HCT116 (cell line): Measurements from ENCODE around the gene GABARAPL1. TPM values are rescaled to one million over a fixed set of nuclear protein-coding genes. Genes with fewer than 3 reads are reported as not detected.

Experiments
- ATAC-seq: fragments of 200-7000 bp; cut with Tn5 transposase; 2 replicates; pipeline ENCODE4 v1.9.1; 2020; ENCODE audit warnings: mild to moderate bottlenecking, moderate library complexity
- BruUV-seq: library from RNA; stranded (reverse); fragments of 400-500 nt; replicated peaks from 2 replicates; lab custom pipeline; 2021; lab: Mats Ljungman, UMichigan
- CTCF ChIA-PET: fragments of 300-600 bp; sonication (Branson Sonifier 250); formaldehyde crosslinking; loops from one replicate; lab custom pipeline; 2021; ENCODE audit warnings: antibody characterized with exemption; lab: Charles Lee
- POLR2A ChIA-PET: fragments of 300-600, 350-600 bp; sonication (Branson Sonifier 250); formaldehyde crosslinking; loops from one replicate; lab custom pipeline; 2021; ENCODE audit warnings: antibody characterized with exemption; lab: Charles Lee
- RAD21 ChIA-PET, 2 experiments: fragments of 300-600 bp; sonication (Branson Sonifier 250); formaldehyde crosslinking; loops; one replicate each; lab custom pipeline; 2023; ENCODE audit warnings: low total read pairs in 2 of 2; ENCODE audit not compliant: uncharacterized antibody in 2 of 2, unreplicated experiment in 2 of 2, low non-redundant PET in 1 of 2; lab: Charles Lee
- DNase-seq: peaks from one replicate; pipeline ENCODE4 v3.0.0-alpha.2; 2010; ENCODE audit warnings: low read depth, low spot score
- H2AFZ ChIP-seq: fragments of 200-600 bp; shearing (Covaris generic), sonication (generic); 2 replicates; pipeline ENCODE4 v1.6.1; 2017; ENCODE audit warnings: low read depth, mixed run types, mixed read lengths, antibody characterized with exemption, low read length; ENCODE audit not compliant: poor library complexity, severe bottlenecking
- H3K27ac ChIP-seq: 2 replicates; pipeline ENCODE4 v1.5.1; 2012; ENCODE audit warnings: low read depth, low read length
- H3K27me3 ChIP-seq: fragments of 200-600 bp; sonication (generic); 2 replicates; pipeline ENCODE4 v1.6.1; 2016; ENCODE audit warnings: mixed run types, low read length, mixed read lengths; ENCODE audit not compliant: insufficient read depth
- H3K36me3 ChIP-seq, 2 experiments: fragments of 200-500 bp in 1 of 2; fragments of 200-600 bp in 1 of 2; sonication (Bioruptor generic) in 1 of 2; sonication (generic) in 1 of 2; 2 replicates each; pipeline versions ENCODE4 v1.5.1 to v1.6.1; 2014 to 2016; ENCODE audit warnings: low read length in 2 of 2, inconsistent platforms in 1 of 2, mixed read lengths in 1 of 2, mixed run types in 1 of 2; ENCODE audit not compliant: insufficient read depth in 2 of 2, control insufficient read depth in 1 of 2
- H3K4me1 ChIP-seq, 2 experiments: fragments of 200-600 bp in 1 of 2; sonication (generic) in 1 of 2; 2 replicates each; pipeline versions ENCODE4 v1.5.1 to v1.6.1; 2012 to 2017; ENCODE audit warnings: low read length in 2 of 2, inconsistent platforms in 1 of 2, mild to moderate bottlenecking in 1 of 2, mixed read lengths in 1 of 2, mixed run types in 1 of 2, moderate library complexity in 1 of 2; ENCODE audit not compliant: insufficient read depth in 2 of 2, control insufficient read depth in 1 of 2
- H3K4me2 ChIP-seq: fragments of 200-600 bp; sonication (generic); 2 replicates; pipeline ENCODE4 v1.6.1; 2017; ENCODE audit warnings: mixed run types, low read length, mixed read lengths
- H3K4me3 ChIP-seq, 2 experiments: fragments of 200-600 bp in 1 of 2; sonication (generic) in 1 of 2; replicated peaks in 1 of 2; 2 replicates each; pipeline ENCODE4 v1.5.1; 2011 to 2016; ENCODE audit warnings: low read length in 2 of 2, control low read depth in 1 of 2, low read depth in 1 of 2, mild to moderate bottlenecking in 1 of 2, mixed read lengths in 1 of 2, mixed run types in 1 of 2
- H3K79me2 ChIP-seq: fragments of 200-600 bp; sonication (generic); 2 replicates; pipeline ENCODE4 v1.6.1; 2017; ENCODE audit warnings: mild to moderate bottlenecking, mixed run types, low read length, moderate library complexity, mixed read lengths; ENCODE audit not compliant: insufficient read depth
- H3K9ac ChIP-seq: fragments of 200-600 bp; sonication (generic); 2 replicates; pipeline ENCODE4 v1.6.1; 2016; ENCODE audit warnings: low read length, mixed read lengths
- H3K9me2 ChIP-seq: fragments of 200-600 bp; sonication (generic), shearing (Covaris generic); 2 replicates; pipeline ENCODE4 v1.6.1; 2017; ENCODE audit warnings: mixed run types, mild to moderate bottlenecking, moderate library complexity; ENCODE audit not compliant: insufficient read depth
- H3K9me3 ChIP-seq, 2 experiments: fragments of 200-500 bp in 1 of 2; fragments of 200-600 bp in 1 of 2; sonication (Bioruptor generic) in 1 of 2; sonication (generic) in 1 of 2; 2 replicates each; pipeline ENCODE4 v1.6.1; 2014 to 2017; ENCODE audit warnings: low read length in 2 of 2, mixed read lengths in 2 of 2, inconsistent platforms in 1 of 2, low read depth in 1 of 2, mild to moderate bottlenecking in 1 of 2, mixed run types in 1 of 2, moderate library complexity in 1 of 2; ENCODE audit not compliant: control insufficient read depth in 1 of 2, insufficient read depth in 1 of 2
- H4K20me1 ChIP-seq: fragments of 200-600 bp; sonication (generic), shearing (Covaris generic); 2 replicates; pipeline ENCODE4 v1.6.1; 2017; ENCODE audit warnings: mixed run types, mild to moderate bottlenecking, moderate library complexity; ENCODE audit not compliant: insufficient read depth
- CBX3 ChIP-seq: IDR thresholded peaks from 2 replicates; pipeline ENCODE4 v1.6.1; 2012; ENCODE audit warnings: low read depth
- CEBPB ChIP-seq: IDR thresholded peaks from 2 replicates; pipeline ENCODE4 v1.6.1; 2012; ENCODE audit warnings: low read depth
- EGR1 ChIP-seq: IDR thresholded peaks from 2 replicates; pipeline ENCODE4 v1.6.1; 2012; ENCODE audit warnings: low read depth
- ELF1 ChIP-seq: IDR thresholded peaks from 2 replicates; pipeline ENCODE4 v1.6.1; 2012; ENCODE audit warnings: low read depth, borderline replicate concordance
- EZH2 ChIP-seq: fragments of 200-600 bp; sonication (generic); IDR thresholded peaks from 2 replicates; pipeline ENCODE4 v1.6.1; 2017; ENCODE audit warnings: antibody characterized with exemption, mixed run types
- EZH2phosphoT487 ChIP-seq: fragments of 200-600 bp; IDR thresholded peaks from 2 replicates; pipeline ENCODE4 v1.6.1; 2018; ENCODE audit warnings: antibody characterized with exemption, borderline replicate concordance
- JUND ChIP-seq: IDR thresholded peaks from 2 replicates; pipeline ENCODE4 v1.6.1; 2012
- POLR2A ChIP-seq: IDR thresholded peaks from 2 replicates; pipeline ENCODE4 v1.7.0; 2011; ENCODE audit warnings: borderline replicate concordance; ENCODE audit not compliant: insufficient read depth, insufficient read length; ENCODE audit errors: extremely low read depth
- POLR2AphosphoS5 ChIP-seq: IDR thresholded peaks from 2 replicates; pipeline ENCODE4 v1.6.1; 2011; ENCODE audit warnings: mild to moderate bottlenecking, low read depth, low read length, moderate library complexity
- SIN3A ChIP-seq: IDR thresholded peaks from 2 replicates; pipeline ENCODE4 v1.6.1; 2012; ENCODE audit warnings: low read depth
- SRF ChIP-seq: IDR thresholded peaks from 2 replicates; pipeline ENCODE4 v1.6.1; 2012; ENCODE audit warnings: low read depth
- TCF7L2 ChIP-seq: IDR thresholded peaks from 2 replicates; pipeline ENCODE4 v1.7.0; 2011; ENCODE audit warnings: borderline replicate concordance, inconsistent platforms; ENCODE audit not compliant: insufficient read depth, insufficient read length; ENCODE audit errors: extremely low read depth
- YY1 ChIP-seq: IDR thresholded peaks from 2 replicates; pipeline ENCODE4 v1.6.1; 2011; ENCODE audit warnings: low read length, low read depth, moderate library complexity, mild to moderate bottlenecking; ENCODE audit not compliant: insufficient replicate concordance; ENCODE audit errors: extremely low read depth
- ZFX ChIP-seq: fragments of 450-650 bp; IDR thresholded peaks from 2 replicates; pipeline ENCODE4 v1.6.1; 2017
- ZNF274 ChIP-seq: fragments of 200-500 bp; sonication (Bioruptor generic); IDR thresholded peaks from 2 replicates; pipeline ENCODE4 v1.6.1; 2014; ENCODE audit warnings: mild to moderate bottlenecking, low read depth, low read length, inconsistent platforms
- intact Hi-C: fragments of 100-400 bp; cut with micrococcal nuclease; formaldehyde crosslinking; loops from 2 replicates; pipeline ENCODE4 v1.10.0; 2022
- total RNA-seq: library from RNA; stranded (reverse); gene quantifications from one replicate; pipeline ENCODE4 v1.2.1, GENCODE V29; 2021; ENCODE audit not compliant: unreplicated experiment
- TF ChIP-seq, protein P1 (sequence below): IDR thresholded peaks from 2 replicates; pipeline ENCODE4 v1.6.1; 2011; ENCODE audit warnings: mild to moderate bottlenecking, low read length, moderate library complexity; ENCODE audit not compliant: insufficient replicate concordance; ENCODE audit errors: extremely low read depth
- TF ChIP-seq, protein P2 (sequence below): IDR thresholded peaks from 2 replicates; pipeline ENCODE4 v1.6.1; 2012; ENCODE audit warnings: low read depth
- TF ChIP-seq, protein P3 (sequence below): IDR thresholded peaks from 2 replicates; pipeline ENCODE4 v1.6.1; 2012
- TF ChIP-seq, protein P4 (sequence below), 3 experiments: fragments of 200-600 bp in 1 of 3; sonication (generic) in 1 of 3; IDR thresholded peaks in 2 of 3; conservative IDR thresholded peaks in 1 of 3; 2 replicates each; pipeline ENCODE4 v1.5.1; 2012 to 2017; ENCODE audit warnings: low read depth in 2 of 3, low read length in 2 of 3, antibody characterized with exemption in 1 of 3, borderline replicate concordance in 1 of 3, control low read depth in 1 of 3, mild to moderate bottlenecking in 1 of 3, mixed read lengths in 1 of 3, mixed run types in 1 of 3, moderate library complexity in 1 of 3; ENCODE audit not compliant: insufficient read depth in 1 of 3

Gene GABARAPL1
- total RNA-seq, 1 experiment from 2014 or later: 35.5 TPM

DNA sequence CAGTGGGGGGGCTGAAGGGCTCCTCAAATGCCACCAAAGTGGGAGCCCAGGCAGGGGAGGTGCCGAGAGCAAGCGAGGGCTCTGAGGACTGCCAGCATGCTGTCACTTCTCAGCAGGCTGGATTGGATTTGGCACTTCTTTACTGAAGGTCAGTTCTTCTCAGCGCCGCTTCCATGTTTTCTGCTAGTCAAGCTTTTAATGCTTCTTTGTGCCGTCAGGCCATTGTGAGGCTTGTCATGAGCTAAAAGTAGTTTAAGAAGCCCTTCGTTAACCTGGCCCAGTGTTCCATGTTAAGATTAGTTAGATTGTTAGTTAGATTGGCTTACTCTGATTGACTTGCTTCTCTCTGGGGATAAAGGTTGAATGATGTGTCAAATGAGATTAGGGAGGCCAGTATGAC lies 13.4 kb downstream of the GABARAPL1 start:
- Histone ChIP-seq H3K79me2 (no peaks in the 10 kb centered on the region), H2AFZ (no peak overlapping the region), H3K27ac (no peak overlapping the region), H3K4me2 (no peak overlapping the region), H3K36me3 (peaks cover 18 to 22% of the 10 kb centered on the region in 2 experiments), H3K27me3 (no peaks in the 10 kb centered on the region), H3K9me2 (no peaks in the 10 kb centered on the region), H4K20me1 (no peaks in the 10 kb centered on the region), H3K4me1 (no peaks in the 10 kb centered on the region), H3K9ac (no peak overlapping the region), H3K9me3 (no peaks in the 10 kb centered on the region), H3K4me3 (no peak overlapping the region)
- intact Hi-C loops: no loop called here
- BruUV-seq: no TSS peak
- TF ChIP-seq SIN3A (no peak), ELF1 (no peak), POLR2A (no peak), ZFX (no peak), CBX3 (no peak), TCF7L2 (no peak), SRF (no peak), JUND (no peak), POLR2AphosphoS5 (no peak), EZH2phosphoT487 (no peak), EGR1 (no peak), CEBPB (no peak), EZH2 (no peak), YY1 (no peak), ZNF274 (no peak)
- TF ChIP-seq, protein P1, sequence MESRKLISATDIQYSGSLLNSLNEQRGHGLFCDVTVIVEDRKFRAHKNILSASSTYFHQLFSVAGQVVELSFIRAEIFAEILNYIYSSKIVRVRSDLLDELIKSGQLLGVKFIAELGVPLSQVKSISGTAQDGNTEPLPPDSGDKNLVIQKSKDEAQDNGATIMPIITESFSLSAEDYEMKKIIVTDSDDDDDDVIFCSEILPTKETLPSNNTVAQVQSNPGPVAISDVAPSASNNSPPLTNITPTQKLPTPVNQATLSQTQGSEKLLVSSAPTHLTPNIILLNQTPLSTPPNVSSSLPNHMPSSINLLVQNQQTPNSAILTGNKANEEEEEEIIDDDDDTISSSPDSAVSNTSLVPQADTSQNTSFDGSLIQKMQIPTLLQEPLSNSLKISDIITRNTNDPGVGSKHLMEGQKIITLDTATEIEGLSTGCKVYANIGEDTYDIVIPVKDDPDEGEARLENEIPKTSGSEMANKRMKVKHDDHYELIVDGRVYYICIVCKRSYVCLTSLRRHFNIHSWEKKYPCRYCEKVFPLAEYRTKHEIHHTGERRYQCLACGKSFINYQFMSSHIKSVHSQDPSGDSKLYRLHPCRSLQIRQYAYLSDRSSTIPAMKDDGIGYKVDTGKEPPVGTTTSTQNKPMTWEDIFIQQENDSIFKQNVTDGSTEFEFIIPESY: no peak
- TF ChIP-seq, protein P2, sequence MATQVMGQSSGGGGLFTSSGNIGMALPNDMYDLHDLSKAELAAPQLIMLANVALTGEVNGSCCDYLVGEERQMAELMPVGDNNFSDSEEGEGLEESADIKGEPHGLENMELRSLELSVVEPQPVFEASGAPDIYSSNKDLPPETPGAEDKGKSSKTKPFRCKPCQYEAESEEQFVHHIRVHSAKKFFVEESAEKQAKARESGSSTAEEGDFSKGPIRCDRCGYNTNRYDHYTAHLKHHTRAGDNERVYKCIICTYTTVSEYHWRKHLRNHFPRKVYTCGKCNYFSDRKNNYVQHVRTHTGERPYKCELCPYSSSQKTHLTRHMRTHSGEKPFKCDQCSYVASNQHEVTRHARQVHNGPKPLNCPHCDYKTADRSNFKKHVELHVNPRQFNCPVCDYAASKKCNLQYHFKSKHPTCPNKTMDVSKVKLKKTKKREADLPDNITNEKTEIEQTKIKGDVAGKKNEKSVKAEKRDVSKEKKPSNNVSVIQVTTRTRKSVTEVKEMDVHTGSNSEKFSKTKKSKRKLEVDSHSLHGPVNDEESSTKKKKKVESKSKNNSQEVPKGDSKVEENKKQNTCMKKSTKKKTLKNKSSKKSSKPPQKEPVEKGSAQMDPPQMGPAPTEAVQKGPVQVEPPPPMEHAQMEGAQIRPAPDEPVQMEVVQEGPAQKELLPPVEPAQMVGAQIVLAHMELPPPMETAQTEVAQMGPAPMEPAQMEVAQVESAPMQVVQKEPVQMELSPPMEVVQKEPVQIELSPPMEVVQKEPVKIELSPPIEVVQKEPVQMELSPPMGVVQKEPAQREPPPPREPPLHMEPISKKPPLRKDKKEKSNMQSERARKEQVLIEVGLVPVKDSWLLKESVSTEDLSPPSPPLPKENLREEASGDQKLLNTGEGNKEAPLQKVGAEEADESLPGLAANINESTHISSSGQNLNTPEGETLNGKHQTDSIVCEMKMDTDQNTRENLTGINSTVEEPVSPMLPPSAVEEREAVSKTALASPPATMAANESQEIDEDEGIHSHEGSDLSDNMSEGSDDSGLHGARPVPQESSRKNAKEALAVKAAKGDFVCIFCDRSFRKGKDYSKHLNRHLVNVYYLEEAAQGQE: no peak
- TF ChIP-seq, protein P3, sequence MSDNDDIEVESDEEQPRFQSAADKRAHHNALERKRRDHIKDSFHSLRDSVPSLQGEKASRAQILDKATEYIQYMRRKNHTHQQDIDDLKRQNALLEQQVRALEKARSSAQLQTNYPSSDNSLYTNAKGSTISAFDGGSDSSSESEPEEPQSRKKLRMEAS: no peak
- TF ChIP-seq, protein P4, sequence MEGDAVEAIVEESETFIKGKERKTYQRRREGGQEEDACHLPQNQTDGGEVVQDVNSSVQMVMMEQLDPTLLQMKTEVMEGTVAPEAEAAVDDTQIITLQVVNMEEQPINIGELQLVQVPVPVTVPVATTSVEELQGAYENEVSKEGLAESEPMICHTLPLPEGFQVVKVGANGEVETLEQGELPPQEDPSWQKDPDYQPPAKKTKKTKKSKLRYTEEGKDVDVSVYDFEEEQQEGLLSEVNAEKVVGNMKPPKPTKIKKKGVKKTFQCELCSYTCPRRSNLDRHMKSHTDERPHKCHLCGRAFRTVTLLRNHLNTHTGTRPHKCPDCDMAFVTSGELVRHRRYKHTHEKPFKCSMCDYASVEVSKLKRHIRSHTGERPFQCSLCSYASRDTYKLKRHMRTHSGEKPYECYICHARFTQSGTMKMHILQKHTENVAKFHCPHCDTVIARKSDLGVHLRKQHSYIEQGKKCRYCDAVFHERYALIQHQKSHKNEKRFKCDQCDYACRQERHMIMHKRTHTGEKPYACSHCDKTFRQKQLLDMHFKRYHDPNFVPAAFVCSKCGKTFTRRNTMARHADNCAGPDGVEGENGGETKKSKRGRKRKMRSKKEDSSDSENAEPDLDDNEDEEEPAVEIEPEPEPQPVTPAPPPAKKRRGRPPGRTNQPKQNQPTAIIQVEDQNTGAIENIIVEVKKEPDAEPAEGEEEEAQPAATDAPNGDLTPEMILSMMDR (IDR thresholded peaks at IDR 0.05 in 2 of 3, conservative IDR thresholded peaks at IDR 0.05 in 1 of 3; ENCODE audit: borderline replicate concordance in 1 of 3, insufficient read depth in 1 of 3, low read depth in 2 of 3, low read length in 2 of 3): no peak
- ChIA-PET CTCF (no interaction called here), RAD21 (no interaction called here), POLR2A (no interaction called here)
- ATAC-seq (no peak), DNase-seq (no peak)
